ENCODE results near the gene FPGS.
"Not testable (repeated sequence)": the region's sequence is repeated elsewhere in the genome, so short reads cannot be mapped to it uniquely, and the experiment has no call there.

FPGS gene, protein sequence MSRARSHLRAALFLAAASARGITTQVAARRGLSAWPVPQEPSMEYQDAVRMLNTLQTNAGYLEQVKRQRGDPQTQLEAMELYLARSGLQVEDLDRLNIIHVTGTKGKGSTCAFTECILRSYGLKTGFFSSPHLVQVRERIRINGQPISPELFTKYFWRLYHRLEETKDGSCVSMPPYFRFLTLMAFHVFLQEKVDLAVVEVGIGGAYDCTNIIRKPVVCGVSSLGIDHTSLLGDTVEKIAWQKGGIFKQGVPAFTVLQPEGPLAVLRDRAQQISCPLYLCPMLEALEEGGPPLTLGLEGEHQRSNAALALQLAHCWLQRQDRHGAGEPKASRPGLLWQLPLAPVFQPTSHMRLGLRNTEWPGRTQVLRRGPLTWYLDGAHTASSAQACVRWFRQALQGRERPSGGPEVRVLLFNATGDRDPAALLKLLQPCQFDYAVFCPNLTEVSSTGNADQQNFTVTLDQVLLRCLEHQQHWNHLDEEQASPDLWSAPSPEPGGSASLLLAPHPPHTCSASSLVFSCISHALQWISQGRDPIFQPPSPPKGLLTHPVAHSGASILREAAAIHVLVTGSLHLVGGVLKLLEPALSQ

DNA sequence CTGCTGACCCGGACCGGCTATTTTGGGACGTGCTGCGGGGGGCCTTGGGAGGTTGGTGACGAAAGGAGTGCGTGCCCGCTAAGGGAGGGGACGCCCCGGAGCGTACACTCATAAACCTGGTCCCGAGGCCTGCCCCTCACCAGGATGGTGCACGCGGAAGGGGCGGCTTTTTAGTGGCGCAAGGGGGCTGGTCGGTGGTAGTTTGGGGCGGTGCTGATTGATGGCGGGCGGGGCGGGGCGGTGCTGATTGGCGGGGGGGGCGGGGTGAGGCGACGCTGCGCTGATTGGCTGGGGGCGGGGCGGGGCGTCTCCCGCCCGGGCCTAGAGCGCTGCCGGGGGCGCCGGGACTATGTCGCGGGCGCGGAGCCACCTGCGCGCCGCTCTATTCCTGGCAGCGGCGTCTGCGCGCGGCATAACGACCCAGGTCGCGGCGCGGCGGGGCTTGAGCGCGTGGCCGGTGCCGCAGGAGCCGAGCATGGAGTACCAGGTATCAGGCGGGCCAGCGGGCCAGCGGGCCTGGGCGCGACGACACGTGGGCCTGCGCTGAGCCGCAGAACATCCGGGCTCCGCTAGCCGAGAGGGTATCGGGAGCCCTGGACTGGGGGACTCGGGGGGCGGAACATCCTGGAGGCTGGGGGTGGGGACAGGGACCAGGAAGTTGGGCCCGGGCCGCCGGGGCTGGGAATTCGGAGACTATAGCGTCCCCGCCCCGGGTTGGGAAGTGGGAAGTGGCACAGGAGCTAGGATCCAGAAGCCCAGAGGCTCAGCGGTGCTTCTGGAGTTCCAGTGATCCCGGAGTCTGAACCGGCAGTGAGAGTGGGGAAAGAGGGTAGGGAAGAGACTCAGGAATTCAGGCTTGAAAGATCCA is at the start of gene FPGS:
Gene FPGS, plus strand, starts transcription at position 307 of the 868 bp plus-strand sequence. Its CDS starts 43 bp downstream, at position 350.
- peak; percentile 90 for DNase-seq (ENCODE audit: low spot score)

DNA sequence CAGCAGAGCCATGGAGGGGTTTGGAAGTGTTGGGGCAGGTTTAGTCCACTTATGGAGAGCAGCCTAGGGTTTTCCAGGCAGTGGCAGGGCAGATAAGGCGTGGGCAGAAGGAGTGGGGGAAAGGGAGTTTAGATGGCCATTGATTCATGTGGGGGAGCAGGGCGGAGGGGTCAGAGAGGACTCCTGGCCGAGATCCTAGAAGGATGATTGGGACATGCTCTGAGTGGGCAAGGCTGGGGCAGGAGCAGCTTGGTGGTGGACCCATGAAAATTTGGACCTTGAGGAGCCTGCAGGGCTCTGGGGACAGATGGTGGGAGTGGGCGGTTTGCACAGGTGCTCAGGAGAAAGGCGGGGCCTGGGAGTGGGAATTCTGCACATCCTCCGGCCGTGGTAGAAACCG is 49.5 kb upstream of the FPGS start:
- DNase-seq (ENCODE audit: low spot score), result no peak

DNA sequence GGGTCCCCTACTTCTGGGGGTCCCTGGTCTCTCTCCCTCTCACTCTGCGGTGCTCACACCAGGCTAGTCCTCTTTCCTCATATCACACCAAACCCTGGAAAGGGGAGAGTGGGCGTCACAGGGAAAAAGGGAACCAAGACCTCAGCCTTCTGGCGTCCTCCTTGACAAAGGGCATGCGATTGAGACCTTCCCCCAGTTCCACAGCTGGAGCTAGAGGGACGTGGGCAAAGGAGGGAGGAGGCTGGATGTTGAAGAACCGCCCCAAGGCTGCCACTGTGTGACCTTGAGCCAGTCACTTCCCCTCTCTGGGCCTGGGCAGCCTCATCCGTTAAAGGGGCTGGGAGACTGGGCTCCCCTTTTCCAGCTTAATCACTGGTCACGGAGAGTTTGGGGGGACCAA is 49.1 kb upstream of the FPGS start:
- no peak for DNase-seq (ENCODE audit: low spot score)

DNA sequence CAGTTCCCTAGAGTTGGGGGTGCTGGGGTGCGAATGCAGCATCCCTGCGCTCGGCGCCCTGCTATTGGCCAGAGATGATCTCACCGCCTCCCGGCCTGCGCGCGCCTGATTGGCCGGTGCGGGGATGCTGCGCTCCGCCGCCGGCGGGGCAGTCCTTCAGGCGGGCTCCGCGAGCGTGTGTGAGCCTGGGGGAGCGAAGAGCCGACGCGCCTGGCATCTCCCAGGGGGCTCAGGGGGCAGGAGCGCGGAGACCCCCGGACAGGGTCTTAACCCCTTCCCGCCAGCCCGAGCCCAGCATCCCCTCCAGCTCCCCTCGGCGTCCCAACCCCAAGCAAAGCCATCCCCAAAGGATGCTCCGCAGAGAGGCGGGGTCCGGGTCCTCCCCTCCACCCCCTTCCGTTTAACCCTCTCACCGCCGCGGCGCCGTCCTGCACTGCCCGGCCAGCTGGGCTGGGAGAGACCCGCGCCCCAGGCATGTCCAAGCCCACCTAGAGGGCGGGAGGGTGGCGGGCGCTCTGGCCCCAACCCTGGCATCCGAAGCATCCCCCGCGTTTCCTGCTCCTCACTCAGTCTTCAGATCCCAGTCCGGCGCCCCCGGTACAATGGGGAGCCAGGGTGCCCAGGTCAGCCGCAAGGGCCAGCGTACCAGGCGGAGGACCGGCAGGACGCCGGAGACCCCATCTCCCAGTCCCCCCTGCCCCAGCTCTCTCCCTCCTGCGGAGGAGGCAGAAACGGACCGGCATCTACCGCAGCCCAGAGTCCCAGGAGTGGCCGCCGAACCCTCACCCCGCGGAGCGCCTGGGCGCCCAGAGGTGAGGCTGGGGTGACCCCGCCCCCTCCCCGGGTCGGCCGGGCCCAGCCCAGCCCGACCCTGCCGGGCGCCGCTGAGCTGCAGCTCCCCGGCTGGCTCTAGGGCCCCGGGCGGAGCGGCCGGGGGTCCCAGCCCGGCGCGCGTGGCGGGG is 48.3 kb upstream of the FPGS start:
- DNase-seq (ENCODE audit: low spot score), result no peak

DNA sequence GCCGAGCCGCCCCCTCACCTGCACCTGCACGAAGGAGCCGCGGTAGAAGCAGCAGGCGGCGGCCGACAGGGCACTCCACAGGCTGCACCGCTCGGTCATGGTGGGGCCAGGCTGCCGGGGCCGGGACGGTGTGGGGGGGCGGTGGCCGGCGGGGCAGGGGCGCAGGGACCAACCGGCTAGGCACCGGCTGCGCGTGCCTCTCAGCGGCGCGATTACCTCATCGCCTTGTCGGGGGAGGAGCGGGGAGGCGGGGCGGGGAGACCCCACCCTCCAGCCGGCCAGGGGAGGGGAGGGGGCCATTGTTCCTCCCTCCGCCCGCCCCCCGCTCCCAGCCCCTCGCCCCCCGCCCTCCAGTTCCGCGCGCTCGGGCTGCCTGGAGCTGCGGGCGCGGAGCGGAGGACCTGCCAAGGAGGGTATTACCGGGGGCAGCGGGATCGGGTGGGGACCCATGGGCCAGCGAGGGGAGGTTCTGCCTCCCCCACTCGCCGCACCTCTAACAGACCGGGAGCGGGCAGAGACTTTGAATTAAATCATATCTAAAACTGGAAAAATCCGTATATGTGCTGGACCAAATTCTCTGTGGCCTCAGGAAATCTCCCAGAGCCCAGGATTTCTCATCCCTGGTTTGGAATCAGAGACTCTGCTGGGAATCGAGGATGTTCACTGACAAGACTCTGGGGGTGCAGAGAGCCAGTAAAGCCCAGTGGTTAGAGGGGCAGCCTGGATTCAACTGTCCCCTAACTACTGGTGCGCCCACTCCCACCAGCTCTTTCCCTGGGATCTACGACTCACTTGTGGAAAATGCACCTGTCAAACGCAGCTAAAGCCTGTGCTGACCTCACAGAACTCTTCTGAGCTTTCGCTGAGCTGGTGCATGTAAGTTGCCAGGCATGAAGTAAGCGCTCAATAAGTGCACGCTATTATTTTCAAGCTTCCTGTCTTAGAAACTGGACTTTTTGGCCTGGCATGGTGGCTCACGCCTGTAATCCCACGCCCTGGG is 47.3 kb upstream of the FPGS start:
- DNase-seq (ENCODE audit: low spot score), result no peak

DNA sequence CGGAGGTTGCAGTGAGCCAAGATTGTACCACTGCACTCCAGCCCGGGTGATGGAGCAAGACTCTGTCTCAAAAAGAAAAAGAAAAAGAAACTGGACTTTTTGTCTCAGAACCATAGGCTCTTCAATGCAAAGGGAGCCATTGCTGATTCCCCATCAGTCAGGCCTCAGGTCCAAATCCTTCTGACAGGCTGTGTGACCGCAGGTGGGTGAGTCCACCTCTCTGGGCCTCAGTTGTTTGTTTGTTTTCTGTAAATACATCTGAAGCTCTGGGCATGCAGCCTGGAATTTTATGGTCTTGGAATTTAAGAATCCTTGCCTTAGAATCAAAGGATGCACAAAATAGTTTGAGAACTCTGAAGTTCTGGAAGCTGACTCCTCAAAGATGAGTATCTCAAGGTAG is 46.4 kb upstream of the FPGS start:
- DNase-seq (ENCODE audit: low spot score), result no peak

DNA sequence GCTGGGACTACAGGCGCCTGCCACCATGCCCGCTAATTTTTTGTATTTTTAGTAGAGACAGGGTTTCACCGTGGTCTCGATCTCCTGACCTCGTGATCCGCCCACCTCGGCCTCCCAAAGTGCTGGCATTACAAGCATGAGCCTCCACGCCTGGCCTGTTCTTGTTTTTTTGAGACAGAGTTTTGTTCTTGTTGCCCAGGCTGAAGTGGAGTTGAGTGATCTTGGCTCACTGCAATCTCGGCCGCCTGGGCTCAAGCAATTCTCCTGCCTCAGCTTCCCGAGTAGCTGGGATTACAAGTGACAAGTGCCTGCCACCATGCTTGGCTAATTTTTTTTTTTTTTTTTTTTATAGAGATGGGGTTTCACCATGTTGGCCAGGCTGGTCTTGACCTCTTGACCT is 45.9 kb upstream of the FPGS start:
- DNase-seq (ENCODE audit: low spot score), result not testable (repeated sequence)

DNA sequence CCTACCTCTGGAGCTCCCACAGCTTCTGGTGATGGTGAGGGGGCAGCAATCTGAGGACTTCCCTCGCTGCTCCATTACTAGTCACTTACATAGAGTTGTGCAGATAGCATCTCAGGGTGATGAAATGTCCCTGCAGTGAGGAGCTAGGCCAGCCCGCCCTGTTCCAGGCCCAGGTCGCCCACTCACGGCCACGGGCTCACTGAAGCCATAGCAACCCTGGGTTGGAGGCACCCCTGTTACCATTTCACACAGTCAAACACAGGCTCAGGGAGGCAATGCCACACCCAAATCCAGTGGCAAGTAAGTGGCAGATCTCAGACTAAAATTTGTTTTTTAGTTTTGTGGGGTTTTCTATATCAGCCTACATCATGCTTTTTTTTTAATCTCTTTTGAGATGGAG is 43.8 kb upstream of the FPGS start:
- DNase-seq (ENCODE audit: low spot score), result no peak

DNA sequence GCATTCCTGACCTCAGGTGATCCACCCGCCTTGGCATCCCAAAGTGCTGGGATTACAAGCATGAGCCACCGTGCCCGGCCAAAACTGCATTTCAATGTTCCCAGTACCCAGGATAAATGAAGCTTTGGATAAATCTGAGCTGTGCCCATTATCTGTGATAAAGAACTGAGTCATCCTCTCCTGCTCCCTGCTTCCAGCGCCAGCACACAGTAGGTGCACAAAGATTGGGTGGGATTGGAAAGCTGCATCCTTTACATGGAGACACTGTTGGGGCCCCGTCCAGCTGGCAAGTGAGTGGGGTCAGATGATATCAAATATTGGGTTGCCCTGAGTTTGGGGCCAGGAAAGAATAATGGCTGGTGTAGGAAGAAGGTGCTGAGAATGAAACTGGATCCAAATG is 41.6 kb upstream of the FPGS start:
- no peak for DNase-seq (ENCODE audit: low spot score)

DNA sequence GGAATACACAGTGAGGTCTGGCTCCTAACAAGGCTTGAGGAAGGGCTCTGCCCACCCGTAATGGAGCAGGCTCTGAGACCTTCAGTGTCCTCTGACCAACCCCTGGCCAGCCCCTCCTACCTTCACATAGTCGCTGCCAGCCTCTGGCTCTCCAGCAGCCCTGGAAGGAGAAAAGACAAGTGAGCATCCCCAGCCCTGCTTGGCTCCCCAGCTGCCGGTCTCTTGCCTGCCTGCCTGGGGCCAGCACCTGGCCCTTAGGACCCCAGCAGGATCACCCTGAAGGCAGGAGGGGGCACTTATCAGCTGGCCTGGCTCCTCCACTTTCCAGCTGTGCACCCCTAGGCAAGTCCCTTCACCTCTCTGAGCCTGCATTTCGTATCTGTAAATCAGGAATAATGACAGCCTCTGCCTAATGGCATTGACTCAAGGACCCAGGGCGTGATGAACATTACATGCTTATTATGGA is 41.2 kb upstream of the FPGS start:
- DNase-seq (ENCODE audit: low spot score), result no peak

DNA sequence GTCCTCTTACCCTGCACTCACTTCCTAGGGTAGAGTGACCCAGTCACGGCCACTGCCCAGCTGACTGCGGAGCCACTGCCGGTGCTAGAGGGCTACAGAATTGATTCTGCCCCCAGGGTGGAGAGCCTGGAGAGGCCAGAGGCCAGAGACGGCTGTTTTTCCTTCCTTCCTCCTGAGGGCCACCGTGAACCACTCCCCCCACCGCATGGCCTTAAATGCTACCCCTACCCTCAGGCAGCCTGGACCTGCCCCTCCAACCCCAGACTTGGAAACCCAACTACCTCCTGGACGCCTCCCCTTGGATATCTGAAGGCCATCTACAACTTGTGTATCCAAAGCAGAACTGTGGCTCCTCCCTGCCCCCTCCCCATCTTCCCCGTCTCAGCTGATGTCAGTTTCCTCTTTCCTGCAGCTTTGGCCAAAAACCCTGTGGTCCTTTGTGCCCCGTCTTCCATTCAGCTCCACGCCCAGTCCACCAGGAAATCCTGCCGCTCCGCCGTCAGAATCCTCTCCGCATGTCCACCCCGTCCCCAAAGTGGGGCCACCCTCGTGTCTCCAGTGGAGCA is 40.5 kb upstream of the FPGS start:
- DNase-seq (ENCODE audit: low spot score), result no peak

DNA sequence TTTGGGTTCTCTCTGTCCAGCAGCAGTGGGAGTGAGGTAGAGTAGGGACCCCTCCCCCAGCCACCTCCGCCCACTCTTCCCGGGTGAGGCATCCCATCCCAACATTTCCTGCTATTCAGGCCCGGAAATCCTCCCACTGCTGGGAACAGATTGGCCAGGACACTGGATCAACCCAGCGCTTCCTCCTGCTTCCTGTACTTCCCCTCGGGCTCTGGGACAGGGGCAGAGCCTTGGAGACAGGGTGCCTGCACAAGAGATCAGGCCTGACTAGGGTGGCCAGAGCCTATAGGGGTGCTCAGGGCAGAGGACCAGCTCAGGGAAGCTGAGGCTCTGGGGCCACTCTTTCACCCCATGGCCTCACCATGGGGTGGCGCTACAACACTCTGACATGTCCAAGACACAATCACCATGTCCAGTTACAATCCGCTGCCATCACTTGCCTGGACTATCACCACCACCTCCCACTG is 38.7 kb upstream of the FPGS start:
- DNase-seq (ENCODE audit: low spot score), result no peak

DNA sequence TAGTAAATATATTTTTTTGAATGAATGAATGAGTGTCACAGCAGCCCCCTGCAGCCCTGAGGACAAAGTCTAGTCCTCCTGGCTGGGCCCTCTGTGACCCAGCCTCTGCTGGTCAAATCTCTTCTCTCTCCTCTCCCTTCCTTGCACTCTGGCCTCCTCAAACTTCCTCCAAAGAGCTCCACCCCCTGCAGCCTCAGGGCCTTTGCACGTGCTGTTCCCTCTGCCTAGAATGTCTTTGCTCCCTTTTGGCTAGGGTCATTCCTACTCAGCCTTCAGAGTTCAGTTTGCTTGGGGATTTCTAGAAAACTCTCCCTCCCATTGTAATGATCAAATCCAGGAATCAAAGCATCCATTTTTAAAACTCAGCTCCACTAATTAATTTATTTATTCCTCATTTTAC is 37.3 kb upstream of the FPGS start:
- DNase-seq (ENCODE audit: low spot score), result no peak

DNA sequence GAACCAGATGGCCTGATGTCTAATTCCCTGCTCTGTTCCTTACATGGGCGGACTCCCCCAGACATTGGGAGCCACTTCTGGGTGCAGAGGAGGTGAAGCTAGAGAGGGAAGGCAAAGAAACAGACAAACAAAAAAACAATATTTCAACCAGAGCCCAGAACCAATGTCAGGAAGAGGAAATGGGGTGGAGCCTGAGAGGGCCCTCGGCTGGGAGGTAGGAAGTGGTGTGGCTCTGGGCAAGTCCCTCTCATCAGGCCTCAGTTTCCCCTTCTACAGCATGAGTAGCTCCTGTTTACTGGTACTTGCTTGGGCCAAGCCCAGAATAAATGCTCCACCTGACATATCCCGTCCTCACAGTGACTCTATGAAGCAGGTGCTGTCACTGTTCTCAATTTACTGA is 35.3 kb upstream of the FPGS start:
- no peak for DNase-seq (ENCODE audit: low spot score)

DNA sequence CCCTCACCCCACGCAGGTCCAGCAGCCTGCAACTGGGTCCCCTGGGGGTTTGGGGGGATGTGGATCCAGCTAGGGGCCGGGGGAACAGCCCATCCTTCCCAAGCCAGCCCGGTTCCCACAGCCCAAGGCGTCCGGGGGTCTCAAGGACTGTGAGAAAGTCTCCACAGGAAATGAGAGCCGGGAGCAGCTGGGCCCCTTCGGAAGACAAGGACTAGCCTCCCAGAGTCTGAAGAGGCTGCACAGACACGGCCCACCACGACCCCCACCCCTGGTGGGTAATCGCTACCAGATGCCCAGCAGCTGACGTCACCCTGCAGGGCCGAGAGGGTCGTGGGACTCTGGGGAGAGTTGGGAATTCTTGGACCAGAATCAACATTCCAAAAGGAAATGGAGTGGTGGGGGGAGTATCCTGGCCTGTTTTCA is 34.8 kb upstream of the FPGS start:
- DNase-seq (ENCODE audit: low spot score), result no peak

DNA sequence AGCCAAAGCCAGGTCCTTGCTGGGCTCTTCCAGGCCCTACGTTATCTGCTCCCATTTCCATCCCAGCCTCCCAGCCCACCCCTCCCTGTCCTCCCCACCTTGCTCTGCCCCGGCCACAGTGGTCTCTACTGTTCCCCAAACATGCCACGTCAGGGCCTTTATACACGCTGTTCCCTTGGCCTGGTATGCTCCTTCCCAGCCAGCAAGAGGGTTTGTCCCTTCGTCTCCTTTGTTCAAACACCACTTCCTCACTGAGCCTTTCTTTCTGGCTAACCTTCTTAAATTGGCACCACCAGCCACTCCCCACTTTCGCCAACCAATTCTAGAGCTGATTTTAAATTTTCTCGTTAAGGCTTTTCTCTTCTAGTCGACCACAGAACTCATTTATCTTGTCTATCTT is 34.0 kb upstream of the FPGS start:
- DNase-seq (ENCODE audit: low spot score), result no peak

DNA sequence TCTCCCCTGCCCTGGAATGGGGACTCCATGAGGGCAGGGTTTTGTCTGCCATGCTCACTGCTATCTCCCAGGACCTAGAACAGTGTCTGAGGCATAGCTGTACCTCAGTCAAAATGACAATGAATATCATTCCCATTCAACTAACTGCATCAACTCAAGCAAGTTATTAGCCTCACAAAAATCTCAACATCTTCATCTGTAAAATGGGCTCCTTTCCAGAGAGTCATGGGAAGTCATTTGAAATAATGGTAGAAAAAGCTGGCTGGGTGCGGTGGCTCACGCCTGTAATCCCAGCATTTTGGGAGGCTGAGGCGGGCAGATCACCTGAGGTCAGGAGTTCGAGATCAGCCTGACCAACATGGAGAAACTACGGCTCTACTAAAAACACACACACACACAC is 33.6 kb upstream of the FPGS start:
- no peak for DNase-seq (ENCODE audit: low spot score)

DNA sequence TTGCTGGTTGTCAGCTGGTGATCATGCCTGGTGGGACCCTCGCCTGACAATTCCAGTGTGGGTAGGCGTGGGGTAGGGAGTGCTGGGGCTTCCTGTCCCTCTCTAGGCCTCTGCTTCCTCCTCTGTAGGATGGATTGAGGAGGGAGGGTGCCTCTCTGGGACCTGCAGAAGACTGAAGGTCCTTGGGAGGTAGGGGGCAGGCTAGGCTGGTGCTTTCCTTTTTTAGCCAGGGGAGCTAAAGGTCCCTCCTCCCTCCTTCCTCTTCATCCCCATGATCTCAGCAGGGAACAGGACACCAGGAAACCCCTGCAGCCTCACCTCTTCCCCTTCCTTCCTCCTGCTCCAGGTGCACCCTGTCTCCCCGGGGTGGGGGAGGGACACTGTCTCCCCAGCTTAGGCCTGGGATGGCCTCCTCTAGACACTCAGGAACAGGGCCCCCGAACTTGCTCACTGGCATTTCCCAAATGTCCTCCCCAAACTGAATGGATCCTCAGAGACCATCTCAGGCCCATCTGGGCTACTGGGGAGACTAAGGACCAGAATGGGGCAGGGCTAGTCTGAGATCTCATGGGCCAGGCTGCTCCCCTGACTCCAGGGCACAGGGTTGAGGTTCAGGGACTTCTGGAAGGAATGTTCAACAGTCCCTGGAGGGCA is 32.6 kb upstream of the FPGS start:
- DNase-seq (ENCODE audit: low spot score), result no peak

DNA sequence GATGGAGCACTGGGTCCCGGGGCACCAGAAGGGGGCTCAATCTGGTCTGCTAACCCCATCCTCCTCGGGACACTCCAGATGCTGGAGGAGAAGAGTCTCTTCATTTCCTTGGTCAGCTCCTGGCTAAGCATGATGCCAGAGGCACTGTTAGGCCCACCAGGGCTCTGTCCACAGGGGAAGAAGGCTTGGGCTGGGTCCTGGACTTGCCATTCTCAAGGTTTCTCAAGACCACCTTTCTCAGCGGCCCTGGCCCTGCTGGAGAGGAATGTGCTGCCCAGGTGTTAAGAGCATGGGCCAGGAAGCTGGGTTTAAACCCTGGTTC is 32.1 kb upstream of the FPGS start:
- DNase-seq (ENCODE audit: low spot score), result no peak
